ENCODE results near the gene TK1. TPM values are rescaled to one million over a fixed set of nuclear protein-coding genes. Genes with fewer than 3 reads are reported as not detected.

Gene TK1
- polyA plus RNA-seq, 1 of the 3 experiments (the other 2 are of a cell fraction), result 112 TPM

DNA sequence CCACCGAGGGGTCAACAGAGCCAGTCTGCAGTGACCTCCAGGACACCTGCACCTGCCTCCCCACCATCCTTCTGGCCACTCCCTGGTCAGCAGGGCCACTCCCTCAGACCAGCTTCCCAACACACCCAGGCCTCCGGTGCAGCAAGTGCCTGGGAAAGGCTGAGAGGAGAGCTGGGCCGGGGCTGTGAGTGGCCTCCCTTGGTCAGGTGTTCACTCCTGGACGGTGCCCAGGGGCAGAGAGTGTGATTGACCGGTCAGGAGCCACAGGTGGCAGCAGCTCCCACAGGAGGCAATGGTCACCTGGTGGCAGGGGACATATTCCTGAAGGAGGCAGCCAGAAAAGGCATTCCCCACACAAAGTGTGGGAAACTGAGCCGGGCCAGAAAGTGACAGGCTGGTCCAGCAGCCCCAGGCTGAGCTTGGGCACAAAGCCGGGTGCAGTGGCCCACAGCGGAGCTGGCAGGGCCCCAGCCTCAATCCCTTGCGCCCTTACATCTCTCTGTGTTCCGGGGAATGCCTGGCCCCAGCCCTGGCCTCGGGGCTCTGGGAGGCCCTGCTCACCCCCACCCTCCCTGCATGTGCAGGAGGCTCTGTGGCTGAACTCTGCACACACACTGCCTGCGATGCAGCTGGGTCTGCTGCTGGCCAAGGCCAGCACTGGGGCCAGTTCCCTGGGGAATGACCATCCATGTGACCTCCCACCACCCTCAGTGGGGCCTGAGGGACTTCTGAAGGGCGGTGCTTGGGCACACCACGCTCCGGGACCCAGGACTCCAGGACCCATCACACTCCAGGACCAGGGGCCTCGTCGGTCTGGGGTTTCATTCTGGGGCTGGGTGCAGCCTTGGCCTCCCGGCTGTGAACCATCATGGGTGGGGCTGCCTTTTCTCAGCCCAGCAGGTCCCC lies 41.9 kb downstream of the TK1 start:
- H3K9ac ChIP-seq, result no peak overlapping the region
- no peaks in the 10 kb centered on the region for H3K27me3 ChIP-seq (ENCODE audit: insufficient read depth)
- ChIA-PET CTCF (interaction anchor here (0.8 to 2.6 kb wide), 11 partner anchors 9 to 216 kb away, joined by 3 to 16 read pairs (median 4); no protein-coding TSS in a partner anchor), POLR2A (interaction anchor here (0.9 kb wide), 1 partner anchor 19 kb away, joined by 3 read pairs; no protein-coding TSS in a partner anchor)
- TF ChIP-seq RFX5 (IDR thresholded peaks at IDR 0.05; ENCODE audit: low read length) (no peak), EZH2phosphoT487 (IDR thresholded peaks at IDR 0.05; ENCODE audit: borderline replicate concordance, low read depth) (no peak), FOXJ3 (CRISPR knock-in tag; IDR thresholded peaks at IDR 0.05) (no peak), PBX3 (IDR thresholded peaks at IDR 0.05) (no peak), MAX (IDR thresholded peaks at IDR 0.05; ENCODE audit: low read depth) (no peak), REST (IDR thresholded peaks at IDR 0.05; ENCODE audit: low read depth, low read length) (no peak), ELF1 (IDR thresholded peaks at IDR 0.05) (no peak), SMC3 (IDR thresholded peaks at IDR 0.05; ENCODE audit: low read depth, low read length) (no peak), FOSL2 (IDR thresholded peaks at IDR 0.05; ENCODE audit: borderline replicate concordance, low read depth) (no peak), SIN3A (IDR thresholded peaks at IDR 0.05; ENCODE audit: borderline replicate concordance, low read depth, low read length) (no peak), TEAD4 (IDR thresholded peaks at IDR 0.05; ENCODE audit: borderline replicate concordance, insufficient read depth) (no peak), EP300 (IDR thresholded peaks at IDR 0.05; ENCODE audit: borderline replicate concordance in 1 of 2, low read depth in 1 of 2, low read length in 1 of 2) (no peak), JUND (IDR thresholded peaks at IDR 0.05) (no peak), YY1 (IDR thresholded peaks at IDR 0.05; ENCODE audit: low read depth) (no peak), GABPA (IDR thresholded peaks at IDR 0.05; ENCODE audit: low read depth) (no peak)
- TF ChIP-seq, protein P1, sequence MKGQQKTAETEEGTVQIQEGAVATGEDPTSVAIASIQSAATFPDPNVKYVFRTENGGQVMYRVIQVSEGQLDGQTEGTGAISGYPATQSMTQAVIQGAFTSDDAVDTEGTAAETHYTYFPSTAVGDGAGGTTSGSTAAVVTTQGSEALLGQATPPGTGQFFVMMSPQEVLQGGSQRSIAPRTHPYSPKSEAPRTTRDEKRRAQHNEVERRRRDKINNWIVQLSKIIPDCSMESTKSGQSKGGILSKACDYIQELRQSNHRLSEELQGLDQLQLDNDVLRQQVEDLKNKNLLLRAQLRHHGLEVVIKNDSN (IDR thresholded peaks at IDR 0.05; ENCODE audit: borderline replicate concordance, low read depth), result no peak
- TF ChIP-seq, protein P2, sequence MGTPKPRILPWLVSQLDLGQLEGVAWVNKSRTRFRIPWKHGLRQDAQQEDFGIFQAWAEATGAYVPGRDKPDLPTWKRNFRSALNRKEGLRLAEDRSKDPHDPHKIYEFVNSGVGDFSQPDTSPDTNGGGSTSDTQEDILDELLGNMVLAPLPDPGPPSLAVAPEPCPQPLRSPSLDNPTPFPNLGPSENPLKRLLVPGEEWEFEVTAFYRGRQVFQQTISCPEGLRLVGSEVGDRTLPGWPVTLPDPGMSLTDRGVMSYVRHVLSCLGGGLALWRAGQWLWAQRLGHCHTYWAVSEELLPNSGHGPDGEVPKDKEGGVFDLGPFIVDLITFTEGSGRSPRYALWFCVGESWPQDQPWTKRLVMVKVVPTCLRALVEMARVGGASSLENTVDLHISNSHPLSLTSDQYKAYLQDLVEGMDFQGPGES (IDR thresholded peaks at IDR 0.05; ENCODE audit: low read depth, low read length), result no peak
- peak overlapping the region; percentile 37; the same call in 1 of the 2 replicates for H3K4me2 ChIP-seq
- H3K4me3 ChIP-seq (ENCODE audit: low read depth in 2 of 2, low read length in 1 of 2), result no peak overlapping the region
- H3K9me2 ChIP-seq, result no peaks in the 10 kb centered on the region
- H3K36me3 ChIP-seq (replicated peaks in 1 of 2; ENCODE audit: control insufficient read depth in 1 of 2, insufficient read depth in 2 of 2, low read length in 1 of 2), result no peaks in the 10 kb centered on the region
- DNase-seq, result no peak
- H3K79me2 ChIP-seq (ENCODE audit: insufficient read depth), result no peaks in the 10 kb centered on the region
- H2AFZ ChIP-seq (ENCODE audit: low read depth), result no peak overlapping the region
- H3K4me1 ChIP-seq (ENCODE audit: control insufficient read depth in 1 of 2, insufficient read depth in 2 of 2, low read depth in 1 of 2, low read length in 1 of 2), result peaks cover 4 to 19% of the 10 kb centered on the region in 2 experiments; a peak in 2 of 4 replicates
- H3K27ac ChIP-seq (ENCODE audit: low read depth in 2 of 2, low read length in 1 of 2), result no peak overlapping the region
- peaks cover 3% of the 10 kb centered on the region for H3F3A ChIP-seq (replicated peaks; ENCODE audit: insufficient read depth)
- 81% methylated on average over 15 of the region's 18 CpGs for WGBS (ENCODE audit: low lambda C conversion rate)
- no peaks in the 10 kb centered on the region for H3K9me3 ChIP-seq
- H4K20me1 ChIP-seq (ENCODE audit: insufficient read depth), result no peaks in the 10 kb centered on the region

All from SK-N-SH (cell line).